ENCODE measurements around the gene RAB6B.

DNA sequence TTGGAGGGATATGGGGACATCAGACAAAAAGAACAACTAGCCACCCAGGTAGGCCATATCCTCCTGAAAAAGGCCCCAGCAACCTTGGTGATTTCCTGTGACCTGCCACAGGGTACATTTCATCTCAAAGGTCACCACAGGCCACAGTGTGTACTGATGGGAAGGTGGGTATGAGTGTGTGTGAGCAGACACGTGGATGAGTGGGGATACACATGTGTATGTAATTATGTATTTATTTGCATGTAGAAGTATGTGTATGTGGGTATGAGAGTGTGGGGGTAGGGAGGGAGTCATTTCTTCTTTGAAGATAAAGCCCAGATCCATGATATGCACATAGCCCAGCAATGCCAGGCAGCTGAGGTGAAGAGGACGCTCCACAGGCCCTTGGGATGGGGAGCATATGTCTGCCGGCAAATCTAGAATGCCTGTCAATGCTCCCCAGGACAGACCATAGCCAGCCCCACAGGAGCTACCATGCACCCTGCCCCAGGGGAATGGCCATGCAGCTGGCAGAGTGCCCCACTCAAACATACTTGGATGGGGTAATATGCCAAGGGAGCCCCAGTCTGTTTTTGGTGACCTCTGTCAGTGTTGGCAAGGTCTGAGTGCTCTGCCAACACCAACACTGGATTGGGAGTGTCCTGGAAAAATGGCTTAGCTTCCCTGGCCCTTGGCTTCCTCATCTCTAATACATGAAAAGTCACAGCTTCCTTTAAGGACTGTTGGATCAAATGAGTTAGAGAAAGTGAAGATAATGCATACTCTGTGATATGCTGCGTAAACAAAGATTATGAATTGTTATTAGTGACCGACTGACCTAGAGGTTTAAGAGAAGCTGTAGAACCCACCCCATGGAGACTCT, 42.4 kb downstream of the RAB6B start:
- TF ChIP-seq, protein P1, sequence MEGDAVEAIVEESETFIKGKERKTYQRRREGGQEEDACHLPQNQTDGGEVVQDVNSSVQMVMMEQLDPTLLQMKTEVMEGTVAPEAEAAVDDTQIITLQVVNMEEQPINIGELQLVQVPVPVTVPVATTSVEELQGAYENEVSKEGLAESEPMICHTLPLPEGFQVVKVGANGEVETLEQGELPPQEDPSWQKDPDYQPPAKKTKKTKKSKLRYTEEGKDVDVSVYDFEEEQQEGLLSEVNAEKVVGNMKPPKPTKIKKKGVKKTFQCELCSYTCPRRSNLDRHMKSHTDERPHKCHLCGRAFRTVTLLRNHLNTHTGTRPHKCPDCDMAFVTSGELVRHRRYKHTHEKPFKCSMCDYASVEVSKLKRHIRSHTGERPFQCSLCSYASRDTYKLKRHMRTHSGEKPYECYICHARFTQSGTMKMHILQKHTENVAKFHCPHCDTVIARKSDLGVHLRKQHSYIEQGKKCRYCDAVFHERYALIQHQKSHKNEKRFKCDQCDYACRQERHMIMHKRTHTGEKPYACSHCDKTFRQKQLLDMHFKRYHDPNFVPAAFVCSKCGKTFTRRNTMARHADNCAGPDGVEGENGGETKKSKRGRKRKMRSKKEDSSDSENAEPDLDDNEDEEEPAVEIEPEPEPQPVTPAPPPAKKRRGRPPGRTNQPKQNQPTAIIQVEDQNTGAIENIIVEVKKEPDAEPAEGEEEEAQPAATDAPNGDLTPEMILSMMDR (optimal IDR thresholded peaks at IDR 0.05 in 1 of 3, IDR thresholded peaks at IDR 0.05 in 1 of 3, conservative IDR thresholded peaks at IDR 0.05 in 1 of 3; ENCODE audit: extremely low read depth in 1 of 3, insufficient read depth in 2 of 3, low read length in 3 of 3): no peak
- no peak for TF ChIP-seq EZH2 (IDR thresholded peaks at IDR 0.05; ENCODE audit: low read length)
